ENCODE results near the gene FCAR.

Gene FCAR

GRCh38 chr19:54871696-54872095, 2.3 kb upstream of the FCAR start:
- DNase-seq (ENCODE audit: low read depth): no peak
- no peak for TF ChIP-seq CTCF (conservative IDR thresholded peaks at IDR 0.05; ENCODE audit: control insufficient read depth, insufficient read depth, low read depth, low read length)
- H3K4me3 ChIP-seq (ENCODE audit: control insufficient read depth, low read depth, low read length): no peak overlapping the region

- no peak overlapping the region for H3K4me3 ChIP-seq (ENCODE audit: control insufficient read depth, low read depth, low read length)
- no peak for TF ChIP-seq CTCF (conservative IDR thresholded peaks at IDR 0.05; ENCODE audit: control insufficient read depth, insufficient read depth, low read depth, low read length)
These were observed 1.5 kb downstream of the FCAR start for GRCh38 chr19:54875506-54875905.

GRCh38 chr19:54877471-54877870, 3.4 kb downstream of the FCAR start:
- no peak for DNase-seq (ENCODE audit: low read depth)
- no peak overlapping the region for H3K4me3 ChIP-seq (ENCODE audit: control insufficient read depth, low read depth, low read length)
- TF ChIP-seq CTCF (conservative IDR thresholded peaks at IDR 0.05; ENCODE audit: control insufficient read depth, insufficient read depth, low read depth, low read length): no peak

More at GRCh38 chr19:54875506-54875905, 1.5 kb downstream of the FCAR start:
- DNase-seq (ENCODE audit: low read depth): no peak

- H3K4me3 ChIP-seq (ENCODE audit: control insufficient read depth, low read depth, low read length): no peak overlapping the region
- TF ChIP-seq CTCF (conservative IDR thresholded peaks at IDR 0.05; ENCODE audit: control insufficient read depth, insufficient read depth, low read depth, low read length): no peak
These were observed 7.8 kb downstream of the FCAR start for GRCh38 chr19:54881884-54882283.

GRCh38 chr19:54882758-54883157, 8.7 kb downstream of the FCAR start:
- no peak overlapping the region for H3K4me3 ChIP-seq (ENCODE audit: control insufficient read depth, low read depth, low read length)
- no peak for TF ChIP-seq CTCF (conservative IDR thresholded peaks at IDR 0.05; ENCODE audit: control insufficient read depth, insufficient read depth, low read depth, low read length)
- DNase-seq (ENCODE audit: low read depth): no peak

More at GRCh38 chr19:54881884-54882283, 7.8 kb downstream of the FCAR start:
- no peak for DNase-seq (ENCODE audit: low read depth)

GRCh38 chr19:54883228-54883627, 9.2 kb downstream of the FCAR start:
- TF ChIP-seq CTCF (conservative IDR thresholded peaks at IDR 0.05; ENCODE audit: control insufficient read depth, insufficient read depth, low read depth, low read length): no peak
- no peak for DNase-seq (ENCODE audit: low read depth)
- no peak overlapping the region for H3K4me3 ChIP-seq (ENCODE audit: control insufficient read depth, low read depth, low read length)

- DNase-seq (ENCODE audit: low read depth): no peak
- no peak for TF ChIP-seq CTCF (conservative IDR thresholded peaks at IDR 0.05; ENCODE audit: control insufficient read depth, insufficient read depth, low read depth, low read length)
- no peak overlapping the region for H3K4me3 ChIP-seq (ENCODE audit: control insufficient read depth, low read depth, low read length)
These were observed 14.2 kb downstream of the FCAR start for GRCh38 chr19:54888239-54888638.

Data from fibroblast of mammary gland (primary cell).